ENCODE data around the gene ZSCAN12. TPM values are rescaled to one million over a fixed set of nuclear protein-coding genes. Genes with fewer than 3 reads are reported as not detected.

The ZSCAN12 gene
- total RNA-seq, 3 donors from 2014 or later = 4.3 to 6.9 (median 5.0) TPM

DNA sequence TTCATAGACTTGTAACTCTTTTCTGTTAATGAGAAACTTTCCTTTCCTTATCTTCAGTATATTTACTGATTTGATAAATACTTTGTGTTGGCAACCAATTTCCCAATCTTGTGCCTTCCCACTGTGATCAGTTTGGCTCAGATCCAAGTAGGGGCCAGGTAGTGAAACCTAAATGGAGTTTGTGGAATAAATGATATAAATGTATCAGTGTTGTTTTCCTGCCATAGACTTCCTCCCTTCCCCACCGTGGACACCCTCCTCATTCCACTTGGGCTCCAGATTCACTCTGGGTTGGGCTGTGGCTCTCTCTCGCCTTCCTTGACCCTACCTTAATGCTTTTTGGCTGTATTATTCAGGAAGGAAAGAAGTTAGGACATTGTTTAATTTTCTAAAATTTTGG lies 48.5 kb downstream of the ZSCAN12 start:
- no peak for DNase-seq
- Histone ChIP-seq H3K4me3 (no peak overlapping the region), H3K36me3 (ENCODE audit: low read depth) (no peaks in the 10 kb centered on the region), H3K9me3 (no peaks in the 10 kb centered on the region), H3K4me1 (ENCODE audit: low read depth) (peaks cover 22% of the 10 kb centered on the region)
- ATAC-seq = no peak
- TF ChIP-seq, protein P1, sequence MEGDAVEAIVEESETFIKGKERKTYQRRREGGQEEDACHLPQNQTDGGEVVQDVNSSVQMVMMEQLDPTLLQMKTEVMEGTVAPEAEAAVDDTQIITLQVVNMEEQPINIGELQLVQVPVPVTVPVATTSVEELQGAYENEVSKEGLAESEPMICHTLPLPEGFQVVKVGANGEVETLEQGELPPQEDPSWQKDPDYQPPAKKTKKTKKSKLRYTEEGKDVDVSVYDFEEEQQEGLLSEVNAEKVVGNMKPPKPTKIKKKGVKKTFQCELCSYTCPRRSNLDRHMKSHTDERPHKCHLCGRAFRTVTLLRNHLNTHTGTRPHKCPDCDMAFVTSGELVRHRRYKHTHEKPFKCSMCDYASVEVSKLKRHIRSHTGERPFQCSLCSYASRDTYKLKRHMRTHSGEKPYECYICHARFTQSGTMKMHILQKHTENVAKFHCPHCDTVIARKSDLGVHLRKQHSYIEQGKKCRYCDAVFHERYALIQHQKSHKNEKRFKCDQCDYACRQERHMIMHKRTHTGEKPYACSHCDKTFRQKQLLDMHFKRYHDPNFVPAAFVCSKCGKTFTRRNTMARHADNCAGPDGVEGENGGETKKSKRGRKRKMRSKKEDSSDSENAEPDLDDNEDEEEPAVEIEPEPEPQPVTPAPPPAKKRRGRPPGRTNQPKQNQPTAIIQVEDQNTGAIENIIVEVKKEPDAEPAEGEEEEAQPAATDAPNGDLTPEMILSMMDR (IDR thresholded peaks at IDR 0.05) = no peak
- intact Hi-C loops (cut with DNase I, micrococcal nuclease) = loop anchor here (10.0 kb wide), 1 partner anchor 216 kb away; no protein-coding TSS in a partner anchor

DNA sequence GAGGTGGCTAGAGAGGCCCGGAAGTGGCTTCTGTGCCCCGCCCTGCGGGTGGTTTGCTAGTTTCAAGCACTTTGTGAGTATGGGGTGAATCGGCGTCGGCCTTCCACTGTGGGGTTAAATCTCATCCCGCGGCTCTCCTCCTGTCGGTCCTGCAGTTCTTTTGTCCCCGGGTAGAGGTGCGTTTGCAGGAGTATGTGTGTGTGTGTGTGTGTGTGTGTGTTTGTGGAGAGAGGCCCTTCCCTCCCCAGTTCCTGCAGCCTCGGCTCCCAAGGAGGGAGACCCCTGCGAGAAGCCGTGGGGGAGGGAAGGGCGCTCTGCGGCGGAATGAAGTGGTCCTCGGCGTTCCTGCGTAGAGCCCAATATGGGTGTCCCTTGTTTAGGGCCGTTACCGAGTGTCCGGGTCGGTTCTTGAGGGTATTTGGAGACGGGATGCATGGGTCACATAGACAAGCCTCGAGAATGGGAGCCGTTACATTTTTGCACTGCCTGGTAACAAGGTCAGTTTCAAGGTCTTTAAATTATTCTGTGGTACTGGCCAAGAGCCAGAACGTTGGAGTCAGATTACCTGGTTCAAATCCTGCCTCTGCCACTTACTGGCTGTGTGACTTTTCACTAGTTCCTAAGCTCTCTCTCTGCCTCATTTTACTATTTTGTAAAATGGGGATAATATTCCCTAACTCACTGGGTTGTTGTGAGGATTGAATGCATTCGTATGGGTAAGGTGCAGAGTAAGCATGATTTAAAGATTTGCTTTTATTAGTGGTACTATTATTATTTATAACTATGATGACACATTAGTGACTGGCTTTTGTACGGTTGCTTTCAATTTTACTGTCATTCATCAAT lies 49.4 kb downstream of the ZSCAN12 start, which contains the start of gene ZKSCAN3:
ZKSCAN3 (plus strand) TSS at position 56 of the 846 bp plus-strand sequence. CDS start 9,640 bp downstream, outside the sequence.
- peaks cover 16% of the 10 kb centered on the region for H3K4me1 ChIP-seq (ENCODE audit: low read depth)
- H3K36me3 ChIP-seq (ENCODE audit: low read depth) = no peaks in the 10 kb centered on the region
- peak within 1 kb of the TSS; percentile 50 for H3K4me3 ChIP-seq
- TF ChIP-seq, protein P1 (IDR thresholded peaks at IDR 0.05) = no peak
- no peaks in the 10 kb centered on the region for H3K9me3 ChIP-seq
- ATAC-seq = peak; percentile 98
- peak; percentile 87 to 94 (median 93) for DNase-seq
- intact Hi-C loops (cut with DNase I, micrococcal nuclease) = loop anchor here (10.0 kb wide), 1 partner anchor 215 kb away; no protein-coding TSS in a partner anchor

DNA sequence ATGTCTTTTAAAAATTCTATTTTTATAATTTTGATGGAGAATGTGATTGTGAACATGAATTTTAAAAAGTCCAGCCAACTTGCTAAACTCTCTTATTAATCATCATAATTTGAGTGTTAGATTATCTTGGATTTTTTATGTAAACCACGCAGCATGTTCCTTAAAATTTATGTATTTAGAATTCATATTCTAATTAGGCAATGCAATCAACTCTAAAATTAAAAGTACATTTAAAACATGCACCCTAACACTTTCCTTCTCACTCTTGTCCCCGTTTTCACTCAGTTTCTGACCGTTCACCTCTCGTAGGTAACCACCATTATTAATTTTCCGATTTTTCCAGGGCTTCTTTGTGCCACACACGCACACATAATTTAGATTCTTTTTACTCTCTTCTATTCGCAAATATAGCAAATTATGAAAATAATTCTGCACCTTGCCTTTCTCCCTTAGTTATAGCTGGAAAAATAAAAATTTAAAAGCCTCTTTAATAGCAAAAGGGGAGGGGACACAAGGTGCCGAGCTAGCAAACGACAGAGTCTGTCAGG lies 50.1 kb downstream of the ZSCAN12 start:
- DNase-seq (no peak), ATAC-seq (no peak)
- H3K36me3 ChIP-seq (ENCODE audit: low read depth) = no peaks in the 10 kb centered on the region
- H3K9me3 ChIP-seq = no peaks in the 10 kb centered on the region
- TF ChIP-seq, protein P1 (IDR thresholded peaks at IDR 0.05) = no peak
- intact Hi-C loops (cut with DNase I, micrococcal nuclease) = no loop called here
- H3K4me1 ChIP-seq (ENCODE audit: low read depth) = peaks cover 12% of the 10 kb centered on the region
- H3K4me3 ChIP-seq = peak overlapping the region; percentile 50

DNA sequence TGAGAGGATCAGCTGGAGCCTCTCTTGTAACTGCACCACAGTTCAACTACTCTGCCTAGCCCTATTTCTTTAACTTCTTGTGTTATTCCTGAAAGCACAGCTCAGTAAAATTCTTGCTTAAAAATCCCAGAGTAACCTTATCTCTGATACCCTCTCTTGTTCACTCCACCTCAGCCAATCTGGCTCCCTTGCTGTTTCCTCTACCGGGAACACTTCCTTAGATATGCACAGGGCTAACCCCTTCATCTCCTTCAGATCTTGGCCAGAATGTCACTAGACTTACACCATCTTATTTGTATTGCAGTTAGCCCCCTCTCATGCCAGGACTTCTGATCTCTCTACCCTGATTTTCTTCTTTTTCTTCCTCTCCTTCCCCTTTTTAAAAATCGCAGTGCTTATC lies 52.4 kb downstream of the ZSCAN12 start:
- TF ChIP-seq, protein P1 (IDR thresholded peaks at IDR 0.05) = no peak
- intact Hi-C loops (cut with DNase I, micrococcal nuclease) = no loop called here
- Histone ChIP-seq H3K9me3 (no peaks in the 10 kb centered on the region), H3K4me3 (no peak overlapping the region), H3K36me3 (ENCODE audit: low read depth) (no peaks in the 10 kb centered on the region), H3K4me1 (ENCODE audit: low read depth) (peaks cover 9% of the 10 kb centered on the region)
- ATAC-seq (no peak), DNase-seq (no peak)

DNA sequence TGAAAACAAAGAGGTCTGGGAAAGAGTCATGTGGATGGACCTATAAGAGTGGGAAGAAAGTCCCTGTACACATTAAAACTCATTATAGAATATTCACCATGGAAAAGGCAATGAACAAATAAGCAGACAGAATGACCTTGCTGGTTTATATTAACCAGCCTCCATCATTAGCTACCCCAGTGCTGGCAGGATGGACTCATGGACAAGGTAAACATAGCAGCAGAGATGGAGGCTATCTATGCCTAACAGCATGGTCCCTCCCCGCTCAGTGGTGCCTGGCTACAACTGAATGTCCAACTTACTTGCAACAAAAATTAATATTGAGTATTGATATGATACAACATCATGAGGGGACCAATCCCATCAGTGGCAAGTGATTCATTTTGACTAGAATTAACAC lies 54.3 kb downstream of the ZSCAN12 start:
- intact Hi-C loops (cut with DNase I, micrococcal nuclease) = no loop called here
- H3K4me3 ChIP-seq = no peak overlapping the region
- no peaks in the 10 kb centered on the region for H3K4me1 ChIP-seq (ENCODE audit: low read depth)
- TF ChIP-seq, protein P1 (IDR thresholded peaks at IDR 0.05) = no peak
- DNase-seq = no peak
- H3K36me3 ChIP-seq (ENCODE audit: low read depth) = no peaks in the 10 kb centered on the region
- no peak for ATAC-seq
- no peaks in the 10 kb centered on the region for H3K9me3 ChIP-seq
